ENCODE results near the gene DLGAP3. TPM values are rescaled to one million over a fixed set of nuclear protein-coding genes. Genes with fewer than 3 reads are reported as not detected.

DLGAP3 gene
- polyA plus RNA-seq, 2 of the 4 experiments (the other 2 are of a cell fraction) = 0.05 TPM; not detected in 1

DNA sequence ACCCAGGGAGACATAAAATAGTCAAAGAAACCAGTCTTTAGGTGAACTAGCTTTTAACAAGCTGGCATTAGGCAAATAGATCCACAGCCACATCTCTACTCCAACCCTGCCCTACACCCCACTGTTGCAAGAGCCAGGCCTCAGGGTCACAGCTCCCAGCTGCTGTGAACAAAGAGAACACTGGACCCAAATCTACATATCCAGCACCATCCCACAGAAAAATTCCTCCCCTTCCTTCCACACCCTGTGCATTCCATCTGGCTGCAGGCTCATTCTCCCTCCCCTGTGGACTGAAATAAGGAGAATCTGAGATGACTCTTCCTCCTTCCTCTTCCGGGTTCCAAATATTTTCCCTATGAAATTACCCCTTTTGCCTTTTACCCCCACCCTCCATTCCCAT lies 23.2 kb downstream of the DLGAP3 start (continued):
- TF ChIP-seq, protein P1, sequence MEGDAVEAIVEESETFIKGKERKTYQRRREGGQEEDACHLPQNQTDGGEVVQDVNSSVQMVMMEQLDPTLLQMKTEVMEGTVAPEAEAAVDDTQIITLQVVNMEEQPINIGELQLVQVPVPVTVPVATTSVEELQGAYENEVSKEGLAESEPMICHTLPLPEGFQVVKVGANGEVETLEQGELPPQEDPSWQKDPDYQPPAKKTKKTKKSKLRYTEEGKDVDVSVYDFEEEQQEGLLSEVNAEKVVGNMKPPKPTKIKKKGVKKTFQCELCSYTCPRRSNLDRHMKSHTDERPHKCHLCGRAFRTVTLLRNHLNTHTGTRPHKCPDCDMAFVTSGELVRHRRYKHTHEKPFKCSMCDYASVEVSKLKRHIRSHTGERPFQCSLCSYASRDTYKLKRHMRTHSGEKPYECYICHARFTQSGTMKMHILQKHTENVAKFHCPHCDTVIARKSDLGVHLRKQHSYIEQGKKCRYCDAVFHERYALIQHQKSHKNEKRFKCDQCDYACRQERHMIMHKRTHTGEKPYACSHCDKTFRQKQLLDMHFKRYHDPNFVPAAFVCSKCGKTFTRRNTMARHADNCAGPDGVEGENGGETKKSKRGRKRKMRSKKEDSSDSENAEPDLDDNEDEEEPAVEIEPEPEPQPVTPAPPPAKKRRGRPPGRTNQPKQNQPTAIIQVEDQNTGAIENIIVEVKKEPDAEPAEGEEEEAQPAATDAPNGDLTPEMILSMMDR (IDR thresholded peaks at IDR 0.05) = no peak
- no peak for TF ChIP-seq TP53 (CRISPR knock-in tag; IDR thresholded peaks at IDR 0.05)
- no peak for TF ChIP-seq NR3C1 (IDR thresholded peaks at IDR 0.05)
- TF ChIP-seq RNF2 (IDR thresholded peaks at IDR 0.05; ENCODE audit: borderline replicate concordance, low read depth) = no peak
- TF ChIP-seq, protein P2, sequence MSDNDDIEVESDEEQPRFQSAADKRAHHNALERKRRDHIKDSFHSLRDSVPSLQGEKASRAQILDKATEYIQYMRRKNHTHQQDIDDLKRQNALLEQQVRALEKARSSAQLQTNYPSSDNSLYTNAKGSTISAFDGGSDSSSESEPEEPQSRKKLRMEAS (IDR thresholded peaks at IDR 0.05) = no peak
- no peak for TF ChIP-seq MYC (IDR thresholded peaks at IDR 0.05; ENCODE audit: borderline replicate concordance, low read length)
- TF ChIP-seq, protein P3, sequence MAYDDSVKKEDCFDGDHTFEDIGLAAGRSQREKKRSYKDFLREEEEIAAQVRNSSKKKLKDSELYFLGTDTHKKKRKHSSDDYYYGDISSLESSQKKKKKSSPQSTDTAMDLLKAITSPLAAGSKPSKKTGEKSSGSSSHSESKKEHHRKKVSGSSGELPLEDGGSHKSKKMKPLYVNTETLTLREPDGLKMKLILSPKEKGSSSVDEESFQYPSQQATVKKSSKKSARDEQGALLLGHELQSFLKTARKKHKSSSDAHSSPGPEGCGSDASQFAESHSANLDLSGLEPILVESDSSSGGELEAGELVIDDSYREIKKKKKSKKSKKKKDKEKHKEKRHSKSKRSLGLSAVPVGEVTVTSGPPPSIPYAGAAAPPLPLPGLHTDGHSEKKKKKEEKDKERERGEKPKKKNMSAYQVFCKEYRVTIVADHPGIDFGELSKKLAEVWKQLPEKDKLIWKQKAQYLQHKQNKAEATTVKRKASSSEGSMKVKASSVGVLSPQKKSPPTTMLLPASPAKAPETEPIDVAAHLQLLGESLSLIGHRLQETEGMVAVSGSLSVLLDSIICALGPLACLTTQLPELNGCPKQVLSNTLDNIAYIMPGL (CRISPR knock-in tag; IDR thresholded peaks at IDR 0.05; ENCODE audit: borderline replicate concordance) = no peak

DNA sequence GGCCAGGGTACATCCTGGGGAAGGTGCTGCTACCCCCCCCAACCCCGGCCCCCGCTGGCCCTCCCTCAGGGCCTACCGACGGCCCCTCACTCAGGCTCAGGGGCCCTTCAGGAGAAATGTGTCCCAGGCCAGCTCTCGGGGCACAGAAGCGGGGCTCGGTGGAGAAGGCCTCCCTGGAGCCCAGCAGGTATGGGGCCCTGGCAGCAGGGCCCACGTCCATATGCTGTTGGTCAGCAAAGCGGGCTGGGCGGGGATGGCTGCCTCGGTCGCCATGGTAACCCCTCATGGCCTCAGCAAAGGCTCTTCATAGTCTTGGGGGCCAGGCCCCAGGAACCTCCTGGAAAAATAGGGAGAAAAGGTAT lies 24.4 kb downstream of the DLGAP3 start:
- POLR2A ChIA-PET = no interaction called here
- 55% methylated on average over 4 of the region's 12 CpGs for WGBS (ENCODE audit: missing lambda C conversion rate)
- H3K9me3 ChIP-seq = no peaks in the 10 kb centered on the region
- CTCF ChIA-PET = no interaction called here
- H3K4me2 ChIP-seq = no peak overlapping the region
- H3K27ac ChIP-seq = no peak overlapping the region
- H3K4me1 ChIP-seq = no peaks in the 10 kb centered on the region
- DNase-seq (ENCODE audit: low read depth in 1 of 2, low spot score in 1 of 2) (no peak), ATAC-seq (no peak), FAIRE-seq (no peak)
- no peak for TF ChIP-seq ZNF302 (CRISPR knock-in tag; IDR thresholded peaks at IDR 0.05)
- no peak for TF ChIP-seq ZC3H11A (IDR thresholded peaks at IDR 0.05)
- TF ChIP-seq, protein P4, sequence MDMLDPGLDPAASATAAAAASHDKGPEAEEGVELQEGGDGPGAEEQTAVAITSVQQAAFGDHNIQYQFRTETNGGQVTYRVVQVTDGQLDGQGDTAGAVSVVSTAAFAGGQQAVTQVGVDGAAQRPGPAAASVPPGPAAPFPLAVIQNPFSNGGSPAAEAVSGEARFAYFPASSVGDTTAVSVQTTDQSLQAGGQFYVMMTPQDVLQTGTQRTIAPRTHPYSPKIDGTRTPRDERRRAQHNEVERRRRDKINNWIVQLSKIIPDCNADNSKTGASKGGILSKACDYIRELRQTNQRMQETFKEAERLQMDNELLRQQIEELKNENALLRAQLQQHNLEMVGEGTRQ (IDR thresholded peaks at IDR 0.05) = no peak
- H3K4me3 ChIP-seq = no peak overlapping the region

DNA sequence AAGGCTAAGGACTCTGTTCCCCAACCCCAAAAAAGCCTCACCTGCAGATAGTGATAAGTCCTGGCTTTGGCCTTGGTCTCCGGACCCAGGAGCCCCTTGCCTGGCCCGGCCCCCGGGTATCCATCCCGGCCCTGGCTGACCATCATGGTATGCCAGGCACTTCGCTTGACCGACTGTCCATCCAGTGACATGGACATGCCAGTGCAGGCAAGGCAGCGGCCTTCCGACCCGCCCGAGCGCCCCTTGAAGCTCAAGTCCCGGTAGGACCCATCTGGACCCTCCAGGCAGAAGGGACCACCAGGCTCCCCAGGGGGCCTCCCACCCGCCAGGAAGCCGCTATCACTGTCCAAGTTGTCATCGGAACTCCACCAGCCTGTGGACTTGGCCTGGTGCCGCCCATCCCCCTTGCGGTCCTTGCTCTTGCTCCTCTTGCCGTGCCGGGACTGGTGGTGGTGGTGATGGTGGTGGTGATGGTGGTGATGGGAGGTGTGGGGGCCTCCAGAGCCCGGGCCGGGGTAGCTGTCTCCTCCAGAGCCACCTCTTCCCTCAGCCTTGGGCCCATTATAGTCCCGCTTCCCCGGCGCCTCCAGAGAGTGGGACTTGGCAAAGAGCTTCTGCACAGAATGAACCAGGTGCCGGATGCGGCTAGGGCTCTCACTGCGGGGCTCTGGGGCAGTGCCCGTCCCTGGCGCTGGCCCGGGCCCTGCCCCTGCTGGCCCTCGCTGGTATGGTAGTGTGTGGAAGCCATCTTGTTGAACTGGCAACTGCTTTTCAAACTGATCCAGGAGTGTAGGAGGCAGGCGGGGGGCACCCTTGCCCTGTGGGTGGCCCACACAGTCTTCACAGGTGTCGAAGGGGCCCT lies 25.0 kb downstream of the DLGAP3 start:
- 28% methylated on average over 10 of the region's 33 CpGs for WGBS (ENCODE audit: missing lambda C conversion rate)
- H3K4me3 ChIP-seq = no peak overlapping the region
- TF ChIP-seq HOXB5 (CRISPR knock-in tag; IDR thresholded peaks at IDR 0.05) (no peak), KDM5A (IDR thresholded peaks at IDR 0.05) (no peak), MYC (IDR thresholded peaks at IDR 0.05; ENCODE audit: borderline replicate concordance, low read length) (no peak), PHF8 (IDR thresholded peaks at IDR 0.05; ENCODE audit: borderline replicate concordance, low read depth) (no peak), RARB (CRISPR knock-in tag; IDR thresholded peaks at IDR 0.05) (no peak)
- TF ChIP-seq, protein P5, sequence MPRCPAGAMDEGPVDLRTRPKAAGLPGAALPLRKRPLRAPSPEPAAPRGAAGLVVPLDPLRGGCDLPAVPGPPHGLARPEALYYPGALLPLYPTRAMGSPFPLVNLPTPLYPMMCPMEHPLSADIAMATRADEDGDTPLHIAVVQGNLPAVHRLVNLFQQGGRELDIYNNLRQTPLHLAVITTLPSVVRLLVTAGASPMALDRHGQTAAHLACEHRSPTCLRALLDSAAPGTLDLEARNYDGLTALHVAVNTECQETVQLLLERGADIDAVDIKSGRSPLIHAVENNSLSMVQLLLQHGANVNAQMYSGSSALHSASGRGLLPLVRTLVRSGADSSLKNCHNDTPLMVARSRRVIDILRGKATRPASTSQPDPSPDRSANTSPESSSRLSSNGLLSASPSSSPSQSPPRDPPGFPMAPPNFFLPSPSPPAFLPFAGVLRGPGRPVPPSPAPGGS (IDR thresholded peaks at IDR 0.05) = no peak
- ATAC-seq (peak; percentile 27 to 70; a peak in 4 of 6 replicates), DNase-seq (ENCODE audit: low read depth in 1 of 2, low spot score in 1 of 2) (no peak), FAIRE-seq (no peak)
- ChIA-PET POLR2A (no interaction called here), CTCF (no interaction called here)
- H3K4me1 ChIP-seq = no peaks in the 10 kb centered on the region
- H3K4me2 ChIP-seq = no peak overlapping the region
- H3K27ac ChIP-seq = no peak overlapping the region
- no peaks in the 10 kb centered on the region for H3K9me3 ChIP-seq

Data from A549 (cell line).